Measurements from ENCODE around the gene MYBPC3. TPM values are rescaled to one million over a fixed set of nuclear protein-coding genes. Genes with fewer than 3 reads are reported as not detected.

MYBPC3 gene
- total and polyA plus RNA-seq, 2 donors (not counting 3 experiments of a cell fraction or from before 2014, with no cell fraction given) = not detected

- H3K9ac ChIP-seq (replicated peaks; ENCODE audit: extremely low read depth, insufficient read depth, low read length) = no peak overlapping the region
- no peak for DNase-seq (ENCODE audit: low read depth, low spot score)
- H3K27me3 ChIP-seq (ENCODE audit: control insufficient read depth in 2 of 2, insufficient read depth in 2 of 2, low read length in 2 of 2) = no peaks in the 10 kb centered on the region
- H3K9me3 ChIP-seq (replicated peaks; ENCODE audit: control insufficient read depth, insufficient read depth, low read length) = no peaks in the 10 kb centered on the region
- no peaks in the 10 kb centered on the region for H3K79me2 ChIP-seq (ENCODE audit: control insufficient read depth, insufficient read depth, low read length)
- no peak overlapping the region for H2AFZ ChIP-seq (ENCODE audit: low read depth, low read length)
- no peak for FAIRE-seq
- no peak overlapping the region for H3K27ac ChIP-seq (ENCODE audit: insufficient read depth, low read depth, low read length)
- no peak overlapping the region for H3K4me2 ChIP-seq (ENCODE audit: insufficient read depth, low read length)
- H3K36me3 ChIP-seq (ENCODE audit: control insufficient read depth in 2 of 2, extremely low read depth in 1 of 2, insufficient read depth in 2 of 2, low read length in 2 of 2) = no peaks in the 10 kb centered on the region
- dilution Hi-C loops (cut with MboI; ENCODE audit: extremely low pct_ligation_motif_present, low sequenced_read_pairs) (no loop called here), intact Hi-C loops (cut with micrococcal nuclease) (no loop called here)
- BruUV-seq (replicated peaks) = no TSS peak
- TF ChIP-seq MYC (IDR thresholded peaks at IDR 0.05; ENCODE audit: low read depth, low read length) (no peak), JUN (IDR thresholded peaks at IDR 0.05; ENCODE audit: borderline replicate concordance, insufficient read depth, insufficient read length, low read depth) (no peak), MAX (IDR thresholded peaks at IDR 0.05; ENCODE audit: insufficient read depth, insufficient read length) (no peak), EZH2 (IDR thresholded peaks at IDR 0.05; ENCODE audit: borderline replicate concordance, low read depth, low read length, severe bottlenecking) (no peak), GATA2 (IDR thresholded peaks at IDR 0.05; ENCODE audit: insufficient read depth, insufficient read length, low read depth, low read length) (no peak), POLR2AphosphoS5 (IDR thresholded peaks at IDR 0.05; ENCODE audit: insufficient read depth, low read depth, low read length) (no peak), CTCF (IDR thresholded peaks at IDR 0.05; ENCODE audit: extremely low read depth in 1 of 2, insufficient read depth in 1 of 2, low read depth in 1 of 2, low read length in 2 of 2) (no peak), FOS (IDR thresholded peaks at IDR 0.05; ENCODE audit: borderline replicate concordance, insufficient read depth, low read length) (no peak), POLR2A (IDR thresholded peaks at IDR 0.05; ENCODE audit: low read depth, low read length) (no peak)
- no peaks in the 10 kb centered on the region for H3K4me1 ChIP-seq (ENCODE audit: control insufficient read depth, extremely low read depth, insufficient read depth, low read length)
- no peak overlapping the region for H3K4me3 ChIP-seq (replicated peaks in 1 of 3; ENCODE audit: insufficient read depth in 1 of 3, low read depth in 1 of 3, low read length in 3 of 3)
- H3K9me1 ChIP-seq (replicated peaks; ENCODE audit: control insufficient read depth, extremely low read depth, insufficient read depth, low read length) = no peaks in the 10 kb centered on the region
- CTCF ChIA-PET = no interaction called here
- POLR2A ChIA-PET = no interaction called here
- H4K20me1 ChIP-seq (replicated peaks; ENCODE audit: control insufficient read depth, extremely low read depth, insufficient read depth, low read length) = no peaks in the 10 kb centered on the region
Observed at GRCh38 chr11:47358731-47359051, 6.2 kb upstream of the MYBPC3 start.

Data from endothelial cell of umbilical vein (primary cell).